Measurements from ENCODE around the gene EGFLAM. TPM values are rescaled to one million over a fixed set of nuclear protein-coding genes. Genes with fewer than 3 reads are reported as not detected.

The EGFLAM gene
- total and polyA plus RNA-seq, 11 donors = 4.7 to 19.4 (median 8.0) TPM

GRCh38 chr5:38234737-38235136 is 23.6 kb upstream of the EGFLAM start:
- Histone ChIP-seq H3K4me1 (no peaks in the 10 kb centered on the region), H3K36me3 (no peaks in the 10 kb centered on the region), H3K27me3 (peaks cover 0 to 6% (median 0%) of the 10 kb centered on the region in 9 donors), H3K27ac (no peak overlapping the region), H3K9me3 (peaks cover 0 to 5% (median 0%) of the 10 kb centered on the region in 12 donors), H3K4me3 (no peak overlapping the region)
- DNase-seq = no peak
- no peak for ATAC-seq
- intact Hi-C loops (cut with DNase I) = no loop called here
- TF ChIP-seq CTCF (IDR thresholded peaks at IDR 0.05) (no peak), POLR2A (IDR thresholded peaks at IDR 0.05) (no peak)
- 77 to 80% (median 79%) methylated on average over 4 of the region's 4 CpGs for WGBS, 4 donors

- Histone ChIP-seq H3K9me3 (peaks cover 0 to 5% (median 0%) of the 10 kb centered on the region in 12 donors), H3K27ac (no peak overlapping the region), H3K36me3 (no peaks in the 10 kb centered on the region), H3K27me3 (peaks cover 0 to 10% (median 0%) of the 10 kb centered on the region in 9 donors), H3K4me3 (no peak overlapping the region), H3K4me1 (no peaks in the 10 kb centered on the region)
- TF ChIP-seq POLR2A (IDR thresholded peaks at IDR 0.05) (no peak), CTCF (IDR thresholded peaks at IDR 0.05) (no peak)
- no peak for DNase-seq
- 33 to 68% (median 35%) methylated on average over 2 of the region's 2 CpGs for WGBS, 4 donors
- intact Hi-C loops (cut with DNase I) = no loop called here
- no peak for ATAC-seq
Observed at GRCh38 chr5:38237681-38238080, 20.7 kb upstream of the EGFLAM start.

- no peak overlapping the region for H3K4me3 ChIP-seq
- 36 to 51% (median 44%) methylated on average over 1 of the region's 1 CpG for WGBS, 4 donors
- no peaks in the 10 kb centered on the region for H3K9me3 ChIP-seq
- intact Hi-C loops (cut with DNase I) = no loop called here
- no peaks in the 10 kb centered on the region for H3K36me3 ChIP-seq
- H3K27ac ChIP-seq = no peak overlapping the region
- H3K4me1 ChIP-seq = no peaks in the 10 kb centered on the region
- DNase-seq (no peak), ATAC-seq (no peak)
- TF ChIP-seq POLR2A (IDR thresholded peaks at IDR 0.05) = no peak
- TF ChIP-seq CTCF (IDR thresholded peaks at IDR 0.05) = no peak
- H3K27me3 ChIP-seq = peaks cover 0 to 13% (median 0%) of the 10 kb centered on the region in 9 donors
Observed at GRCh38 chr5:38240212-38240611, 18.1 kb upstream of the EGFLAM start.

GRCh38 chr5:38241655-38242054 is 16.7 kb upstream of the EGFLAM start:
- ATAC-seq (no peak), DNase-seq (no peak)
- H3K36me3 ChIP-seq = no peaks in the 10 kb centered on the region
- TF ChIP-seq POLR2A (IDR thresholded peaks at IDR 0.05) (no peak), CTCF (IDR thresholded peaks at IDR 0.05) (no peak)
- H3K9me3 ChIP-seq = no peaks in the 10 kb centered on the region
- no peak overlapping the region for H3K27ac ChIP-seq
- intact Hi-C loops (cut with DNase I) = no loop called here
- H3K27me3 ChIP-seq = peaks cover 0 to 13% (median 0%) of the 10 kb centered on the region in 9 donors
- H3K4me1 ChIP-seq = no peaks in the 10 kb centered on the region
- 48 to 64% (median 55%) methylated on average over 5 of the region's 5 CpGs for WGBS, 4 donors
- H3K4me3 ChIP-seq = no peak overlapping the region

All from heart left ventricle (tissue), 16 donors.